Pericardium fibroblast (primary cell): ENCODE results near the gene ODF4. TPM values are rescaled to one million over a fixed set of nuclear protein-coding genes. Genes with fewer than 3 reads are reported as not detected.

Experiments
- total RNA-seq: library from RNA; depleted of rRNA; stranded (reverse); fragments of >200 nt; gene quantifications from 2 replicates; pipeline ENCODE4 v1.2.3, GENCODE V29; 2015

The ODF4 gene, protein sequence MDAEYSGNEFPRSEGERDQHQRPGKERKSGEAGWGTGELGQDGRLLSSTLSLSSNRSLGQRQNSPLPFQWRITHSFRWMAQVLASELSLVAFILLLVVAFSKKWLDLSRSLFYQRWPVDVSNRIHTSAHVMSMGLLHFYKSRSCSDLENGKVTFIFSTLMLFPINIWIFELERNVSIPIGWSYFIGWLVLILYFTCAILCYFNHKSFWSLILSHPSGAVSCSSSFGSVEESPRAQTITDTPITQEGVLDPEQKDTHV
- not detected in 2 replicates for total RNA-seq

GRCh38 chr17:8339540-8339939 is at the start of gene ODF4:
ODF4 (plus strand) TSS chr17:8339840; CDS start chr17:8340052, 212 bp downstream.

DNA sequence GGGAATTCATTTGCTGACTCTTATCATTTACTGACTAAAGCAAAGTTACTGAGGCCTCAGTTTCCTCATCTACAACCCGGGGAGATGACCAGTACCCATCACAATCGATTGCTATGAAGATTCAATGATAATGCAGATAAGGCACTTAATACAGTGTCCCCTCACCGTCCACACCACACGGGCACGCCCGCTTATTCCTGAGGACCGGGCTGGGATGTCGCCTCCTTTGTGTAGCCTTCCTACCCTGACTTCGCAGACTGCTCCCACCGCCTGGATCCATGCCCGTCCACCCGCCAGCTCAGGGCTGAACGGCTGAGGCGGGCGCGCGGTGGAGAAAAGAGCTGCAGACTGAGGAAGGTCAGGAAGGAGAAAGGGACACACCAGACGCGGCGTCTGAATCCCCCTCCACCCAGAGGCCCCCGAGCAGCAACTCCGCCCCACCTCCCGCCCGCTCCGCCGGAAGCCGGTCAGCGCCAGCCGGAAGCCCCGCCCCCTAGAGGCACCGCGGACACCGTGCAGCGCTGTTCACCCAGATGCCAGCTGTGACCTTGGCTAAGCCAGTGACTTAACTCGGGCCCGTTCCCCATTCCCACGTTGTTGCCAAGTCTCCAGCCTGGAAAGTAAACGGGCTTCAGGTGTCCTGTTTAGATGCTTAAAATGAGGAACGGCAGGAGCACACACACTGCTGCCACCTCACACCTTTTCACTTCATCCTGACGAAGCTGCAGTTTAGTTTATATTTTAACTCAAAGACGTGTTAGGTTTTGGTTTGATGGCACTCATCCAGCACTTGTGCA is 36.8 kb downstream of the ODF4 start, which contains the start of gene KRABD2:
Gene KRABD2 (minus strand): TSS at position 434 of the 797 bp plus-strand sequence.

GRCh38 chr17:8383143-8383822 is 43.6 kb downstream of the ODF4 start, which contains the start of gene RPL26:
RPL26 (minus strand) TSS chr17:8383193; CDS start chr17:8382310, 883 bp downstream.

Other genes with a start within 250 kb of the ODF4 start
- not detected in 2 replicates for gene ALOXE3, start 221.3 kb upstream of the ODF4 start, total RNA-seq
- gene HES7, start 215.7 kb upstream of the ODF4 start, total RNA-seq, result 0.26 and 0.35 TPM in 2 replicates
- gene PER1, start 187.4 kb upstream of the ODF4 start, total RNA-seq, result 45.6 and 51.1 TPM in 2 replicates
- 6.0 and 10.8 TPM in 2 replicates for gene VAMP2, start 176.9 kb upstream of the ODF4 start, total RNA-seq
- 9.6 and 16.7 TPM in 2 replicates for gene TMEM107, start 163.5 kb upstream of the ODF4 start, total RNA-seq
- gene BORCS6, start 149.7 kb upstream of the ODF4 start, total RNA-seq, result 7.0 and 9.7 TPM in 2 replicates
- gene AURKB, start 129.3 kb upstream of the ODF4 start, total RNA-seq, result 0.47 and 0.94 TPM in 2 replicates
- 1.5 and 2.5 TPM in 2 replicates for gene CTC1, start 91.8 kb upstream of the ODF4 start, total RNA-seq
- 13.9 and 28.4 TPM in 2 replicates for gene PFAS, start 90.6 kb upstream of the ODF4 start, total RNA-seq
- gene RANGRF, start 51.2 kb upstream of the ODF4 start, total RNA-seq, result 18.6 and 21.1 TPM in 2 replicates
- gene SLC25A35, start 44.4 kb upstream of the ODF4 start, total RNA-seq, result 0.12 and 1.3 TPM in 2 replicates
- gene ARHGEF15, start 29.6 kb upstream of the ODF4 start, total RNA-seq, result 0.23 and 11.7 TPM in 2 replicates
- gene RPL26, start 43.4 kb downstream of the ODF4 start, total RNA-seq, result 3,884 and 6,062 TPM in 2 replicates
- gene RNF222, start 58.0 kb downstream of the ODF4 start, total RNA-seq, result not detected in 2 replicates
- 48.2 and 57.9 TPM in 2 replicates for gene NDEL1, start 96.0 kb downstream of the ODF4 start, total RNA-seq